ENCODE measurements around the gene BIRC6.
"Not testable (repeated sequence)": the region's sequence is repeated elsewhere in the genome, so short reads cannot be mapped to it uniquely, and the experiment has no call there.

The BIRC6 gene

GRCh38 chr2:32446369-32446768 lies 89.5 kb downstream of the BIRC6 start:
- DNase-seq (ENCODE audit: low spot score): no peak

GRCh38 chr2:32450851-32451250 lies 94.0 kb downstream of the BIRC6 start:
- DNase-seq (ENCODE audit: low spot score): no peak

GRCh38 chr2:32452338-32453064 lies 95.7 kb downstream of the BIRC6 start:
- no peak for DNase-seq (ENCODE audit: low spot score)

GRCh38 chr2:32453242-32454062 lies 96.6 kb downstream of the BIRC6 start:
- DNase-seq (ENCODE audit: low spot score): no peak

- no peak for DNase-seq (ENCODE audit: low spot score)
Observed at GRCh38 chr2:32455816-32456215, 99.0 kb downstream of the BIRC6 start.

GRCh38 chr2:32456808-32457207 lies 100.0 kb downstream of the BIRC6 start:
- no peak for DNase-seq (ENCODE audit: low spot score)

GRCh38 chr2:32457814-32458213 lies 101.0 kb downstream of the BIRC6 start:
- no peak for DNase-seq (ENCODE audit: low spot score)

GRCh38 chr2:32460861-32461260 lies 104.0 kb downstream of the BIRC6 start:
- not testable (repeated sequence) for DNase-seq (ENCODE audit: low spot score)

GRCh38 chr2:32463110-32463509 lies 106.3 kb downstream of the BIRC6 start:
- DNase-seq (ENCODE audit: low spot score): no peak

- DNase-seq (ENCODE audit: low spot score): no peak
Observed at GRCh38 chr2:32464431-32464830, 107.6 kb downstream of the BIRC6 start.

GRCh38 chr2:32472605-32473004 lies 115.8 kb downstream of the BIRC6 start:
- no peak for DNase-seq (ENCODE audit: low spot score)

- DNase-seq (ENCODE audit: low spot score): peak; percentile 6
Observed at GRCh38 chr2:32474381-32474780, 117.6 kb downstream of the BIRC6 start.

GRCh38 chr2:32478889-32479620 lies 122.2 kb downstream of the BIRC6 start:
- no peak for DNase-seq (ENCODE audit: low spot score)

GRCh38 chr2:32479993-32480392 lies 123.2 kb downstream of the BIRC6 start:
- no peak for DNase-seq (ENCODE audit: low spot score)

- no peak for DNase-seq (ENCODE audit: low spot score)
Observed at GRCh38 chr2:32482471-32482870, 125.6 kb downstream of the BIRC6 start.

- peak; percentile 6 for DNase-seq (ENCODE audit: low spot score)
Observed at GRCh38 chr2:32484937-32485336, 128.1 kb downstream of the BIRC6 start.

- DNase-seq (ENCODE audit: low spot score): no peak
Observed at GRCh38 chr2:32485399-32485798, 128.6 kb downstream of the BIRC6 start.

GRCh38 chr2:32489061-32489460 lies 132.2 kb downstream of the BIRC6 start:
- DNase-seq (ENCODE audit: low spot score): no peak

GRCh38 chr2:32491346-32491745 lies 134.5 kb downstream of the BIRC6 start:
- no peak for DNase-seq (ENCODE audit: low spot score)

GRCh38 chr2:32495139-32495538 lies 138.3 kb downstream of the BIRC6 start:
- DNase-seq (ENCODE audit: low spot score): no peak

- no peak for DNase-seq (ENCODE audit: low spot score)
Observed at GRCh38 chr2:32496662-32497061, 139.8 kb downstream of the BIRC6 start.

GRCh38 chr2:32498306-32498705 lies 141.5 kb downstream of the BIRC6 start:
- DNase-seq (ENCODE audit: low spot score): no peak

GRCh38 chr2:32502941-32503340 lies 146.1 kb downstream of the BIRC6 start:
- DNase-seq (ENCODE audit: low spot score): no peak

Data from CD4-positive, alpha-beta T cell treated with Interleukin-2 at 100 ng/mL for 4 hours (primary cell).